HEK293 (cell line): Measurements from ENCODE around the gene MCRIP2.

Source experiments
- BCL11B ChIP-seq: fragments of 450-650 bp; formaldehyde crosslinking; IDR thresholded peaks from 2 replicates; pipeline ENCODE4 v1.5.1; 2016; ENCODE audit warnings: low read depth, missing biosample characterization, missing genetic modification characterization
- KLF1 ChIP-seq: fragments of 450-650 bp; formaldehyde crosslinking; IDR thresholded peaks from 2 replicates; pipeline ENCODE4 v1.5.1; 2016; ENCODE audit warnings: missing biosample characterization, missing genetic modification characterization
- KLF10 ChIP-seq: fragments of 450-650 bp; IDR thresholded peaks from 2 replicates; pipeline ENCODE4 v1.5.1; 2018; ENCODE audit warnings: missing biosample characterization, mild to moderate bottlenecking, missing genetic modification characterization
- KLF16 ChIP-seq: fragments of 450-650 bp; formaldehyde crosslinking; IDR thresholded peaks from 2 replicates; pipeline ENCODE4 v1.5.1; 2017; ENCODE audit warnings: missing biosample characterization, missing genetic modification characterization
- MYNN ChIP-seq: fragments of 450-650 bp; formaldehyde crosslinking; IDR thresholded peaks from 2 replicates; pipeline ENCODE4 v1.5.1; 2016; ENCODE audit warnings: missing biosample characterization, missing genetic modification characterization, borderline replicate concordance
- TRIM28 ChIP-seq: IDR thresholded peaks from 2 replicates; pipeline ENCODE4 v1.6.1; 2011; ENCODE audit warnings: low read length, control low read depth, borderline replicate concordance
- YY1 ChIP-seq: fragments of 450-650 bp; formaldehyde crosslinking; IDR thresholded peaks from 2 replicates; pipeline ENCODE4 v1.5.1; 2018; ENCODE audit warnings: missing biosample characterization, missing genetic modification characterization
- YY2 ChIP-seq: fragments of 450-650 bp; formaldehyde crosslinking; IDR thresholded peaks from 2 replicates; pipeline ENCODE4 v1.5.1; 2016; ENCODE audit warnings: missing biosample characterization, missing genetic modification characterization
- ZBTB21 ChIP-seq: fragments of 450-650 bp; formaldehyde crosslinking; IDR thresholded peaks from 2 replicates; pipeline ENCODE4 v1.5.1; 2017; ENCODE audit warnings: missing biosample characterization, missing genetic modification characterization
- ZNF248 ChIP-seq: fragments of 450-650 bp; formaldehyde crosslinking; IDR thresholded peaks from 2 replicates; pipeline ENCODE4 v1.5.1; 2017; ENCODE audit warnings: missing biosample characterization, missing genetic modification characterization
- ZNF423 ChIP-seq: fragments of 450-650 bp; formaldehyde crosslinking; IDR thresholded peaks from 2 replicates; pipeline ENCODE4 v1.5.1; 2016; ENCODE audit warnings: missing biosample characterization, missing genetic modification characterization
- ZNF610 ChIP-seq: fragments of 450-650 bp; formaldehyde crosslinking; IDR thresholded peaks from 2 replicates; pipeline ENCODE4 v1.5.1; 2016; ENCODE audit warnings: missing biosample characterization, missing genetic modification characterization, borderline replicate concordance
- ZNF626 ChIP-seq: fragments of 450-650 bp; sonication (Bioruptor Pico); formaldehyde crosslinking; IDR thresholded peaks from 2 replicates; pipeline ENCODE4 v1.5.1; 2018; ENCODE audit warnings: missing biosample characterization, missing genetic modification characterization, inconsistent platforms
- ZNF664 ChIP-seq: fragments of 450-650 bp; formaldehyde crosslinking; IDR thresholded peaks from 2 replicates; pipeline ENCODE4 v1.5.1; 2016; ENCODE audit warnings: missing biosample characterization, missing genetic modification characterization
- ZNF670 ChIP-seq: fragments of 450-650 bp; formaldehyde crosslinking; IDR thresholded peaks from 2 replicates; pipeline ENCODE4 v1.5.1; 2016; ENCODE audit warnings: missing biosample characterization, missing genetic modification characterization, low read depth
- ZNF792 ChIP-seq: fragments of 450-650 bp; formaldehyde crosslinking; IDR thresholded peaks from 2 replicates; pipeline ENCODE4 v1.5.1; 2016; ENCODE audit warnings: missing biosample characterization, missing genetic modification characterization
- ZNF837 ChIP-seq: fragments of 450-650 bp; formaldehyde crosslinking; IDR thresholded peaks from 2 replicates; pipeline ENCODE4 v1.5.1; 2016; ENCODE audit warnings: missing biosample characterization, missing genetic modification characterization
- TF ChIP-seq, protein P1 (sequence below): fragments of 450-650 bp; formaldehyde crosslinking; IDR thresholded peaks from 2 replicates; pipeline ENCODE4 v1.5.1; 2017; ENCODE audit warnings: missing biosample characterization, missing genetic modification characterization
- TF ChIP-seq, protein P2 (sequence below): fragments of 450-650 bp; formaldehyde crosslinking; IDR thresholded peaks from 2 replicates; pipeline ENCODE4 v1.5.1; 2016; ENCODE audit warnings: missing biosample characterization, missing genetic modification characterization
- TF ChIP-seq, protein P3 (sequence below): fragments of 450-650 bp; formaldehyde crosslinking; IDR thresholded peaks from 2 replicates; pipeline ENCODE4 v1.5.1; 2016; ENCODE audit warnings: missing biosample characterization, missing genetic modification characterization
- TF ChIP-seq, protein P4 (sequence below): fragments of 450-650 bp; formaldehyde crosslinking; IDR thresholded peaks from 2 replicates; pipeline ENCODE4 v1.5.1; 2016; ENCODE audit warnings: missing biosample characterization, missing genetic modification characterization
- TF ChIP-seq, protein P5 (sequence below): sonication (generic); formaldehyde crosslinking; IDR thresholded peaks from 2 replicates; pipeline ENCODE4 v1.8.1; 2022; ENCODE audit warnings: mild to moderate bottlenecking, moderate library complexity, missing genetic modification reagents
- TF ChIP-seq, protein P6 (sequence below): fragments of 450-650 bp; formaldehyde crosslinking; IDR thresholded peaks from 2 replicates; pipeline ENCODE4 v1.5.1; 2016; ENCODE audit warnings: missing biosample characterization, missing genetic modification characterization

Gene MCRIP2

DNA sequence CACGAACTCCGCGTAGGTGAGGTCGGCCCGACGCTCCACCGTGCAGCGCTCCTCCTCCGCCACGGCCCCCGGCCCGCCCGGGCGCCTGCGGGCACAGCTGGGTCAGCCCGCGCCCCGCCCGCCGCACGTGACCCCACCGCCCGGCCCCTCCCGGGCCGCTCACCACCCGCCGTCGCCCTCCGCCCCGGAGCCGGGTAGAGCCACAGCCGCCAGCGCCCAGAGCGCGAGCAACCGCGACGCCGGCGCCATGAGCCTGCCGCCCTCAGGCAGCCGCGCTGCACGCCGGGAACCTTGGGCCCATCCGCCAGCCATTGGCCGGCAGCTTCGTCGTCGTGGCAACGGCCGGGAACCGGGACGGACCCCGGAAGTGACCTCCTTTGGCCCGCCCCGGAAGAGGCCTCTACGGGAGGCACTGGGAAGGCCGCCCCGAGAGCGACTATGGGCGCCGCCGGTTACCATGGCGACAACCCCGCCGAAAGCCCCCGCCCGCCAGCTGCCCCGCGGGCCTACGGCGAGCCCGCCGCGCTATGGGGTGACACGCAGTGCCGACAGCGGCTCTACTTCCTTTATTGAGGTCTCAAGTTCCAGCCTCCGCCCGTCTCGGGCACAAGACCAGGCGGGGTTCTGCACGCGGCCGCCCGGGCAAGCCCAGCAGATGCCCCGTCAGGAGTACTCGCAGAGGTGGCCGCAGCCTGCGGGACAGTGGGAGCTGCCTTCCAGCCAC, 42.6 kb downstream of the MCRIP2 start, which contains the start of gene JMJD8 (continued):
- TF ChIP-seq YY1 (tag by site-specific recombination) (peak; percentile 84), KLF16 (tag by site-specific recombination) (no peak), ZNF792 (no peak), BCL11B (tag by site-specific recombination) (peak; percentile 79), ZNF423 (peak; percentile 79), ZNF837 (tag by site-specific recombination) (peak; percentile 99), KLF10 (tag by site-specific recombination) (peak; percentile 48; the same call in 1 of the 2 replicates), ZNF670 (no peak), ZNF626 (tag by site-specific recombination) (no peak), ZNF610 (tag by site-specific recombination) (peak; percentile 36; the same call in 1 of the 2 replicates), YY2 (tag by site-specific recombination) (no peak; the same call in 1 of the 2 replicates), ZNF248 (tag by site-specific recombination) (no peak), TRIM28 (no peak), ZNF664 (tag by site-specific recombination) (no peak), ZBTB21 (tag by site-specific recombination) (no peak), MYNN (tag by site-specific recombination) (peak; percentile 60; the same call in 1 of the 2 replicates), KLF1 (peak; percentile 86)
- TF ChIP-seq, protein P1, sequence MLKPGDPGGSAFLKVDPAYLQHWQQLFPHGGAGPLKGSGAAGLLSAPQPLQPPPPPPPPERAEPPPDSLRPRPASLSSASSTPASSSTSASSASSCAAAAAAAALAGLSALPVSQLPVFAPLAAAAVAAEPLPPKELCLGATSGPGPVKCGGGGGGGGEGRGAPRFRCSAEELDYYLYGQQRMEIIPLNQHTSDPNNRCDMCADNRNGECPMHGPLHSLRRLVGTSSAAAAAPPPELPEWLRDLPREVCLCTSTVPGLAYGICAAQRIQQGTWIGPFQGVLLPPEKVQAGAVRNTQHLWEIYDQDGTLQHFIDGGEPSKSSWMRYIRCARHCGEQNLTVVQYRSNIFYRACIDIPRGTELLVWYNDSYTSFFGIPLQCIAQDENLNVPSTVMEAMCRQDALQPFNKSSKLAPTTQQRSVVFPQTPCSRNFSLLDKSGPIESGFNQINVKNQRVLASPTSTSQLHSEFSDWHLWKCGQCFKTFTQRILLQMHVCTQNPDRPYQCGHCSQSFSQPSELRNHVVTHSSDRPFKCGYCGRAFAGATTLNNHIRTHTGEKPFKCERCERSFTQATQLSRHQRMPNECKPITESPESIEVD: no peak
- TF ChIP-seq, protein P2, sequence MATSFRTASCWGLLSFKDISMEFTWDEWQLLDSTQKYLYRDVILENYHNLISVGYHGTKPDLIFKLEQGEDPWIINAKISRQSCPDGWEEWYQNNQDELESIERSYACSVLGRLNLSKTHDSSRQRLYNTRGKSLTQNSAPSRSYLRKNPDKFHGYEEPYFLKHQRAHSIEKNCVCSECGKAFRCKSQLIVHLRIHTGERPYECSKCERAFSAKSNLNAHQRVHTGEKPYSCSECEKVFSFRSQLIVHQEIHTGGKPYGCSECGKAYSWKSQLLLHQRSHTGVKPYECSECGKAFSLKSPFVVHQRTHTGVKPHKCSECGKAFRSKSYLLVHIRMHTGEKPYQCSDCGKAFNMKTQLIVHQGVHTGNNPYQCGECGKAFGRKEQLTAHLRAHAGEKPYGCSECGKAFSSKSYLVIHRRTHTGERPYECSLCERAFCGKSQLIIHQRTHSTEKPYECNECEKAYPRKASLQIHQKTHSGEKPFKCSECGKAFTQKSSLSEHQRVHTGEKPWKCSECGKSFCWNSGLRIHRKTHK (tag by site-specific recombination): no peak
- TF ChIP-seq, protein P3, sequence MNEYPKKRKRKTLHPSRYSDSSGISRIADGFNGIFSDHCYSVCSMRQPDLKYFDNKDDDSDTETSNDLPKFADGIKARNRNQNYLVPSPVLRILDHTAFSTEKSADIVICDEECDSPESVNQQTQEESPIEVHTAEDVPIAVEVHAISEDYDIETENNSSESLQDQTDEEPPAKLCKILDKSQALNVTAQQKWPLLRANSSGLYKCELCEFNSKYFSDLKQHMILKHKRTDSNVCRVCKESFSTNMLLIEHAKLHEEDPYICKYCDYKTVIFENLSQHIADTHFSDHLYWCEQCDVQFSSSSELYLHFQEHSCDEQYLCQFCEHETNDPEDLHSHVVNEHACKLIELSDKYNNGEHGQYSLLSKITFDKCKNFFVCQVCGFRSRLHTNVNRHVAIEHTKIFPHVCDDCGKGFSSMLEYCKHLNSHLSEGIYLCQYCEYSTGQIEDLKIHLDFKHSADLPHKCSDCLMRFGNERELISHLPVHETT (tag by site-specific recombination): peak; percentile 28; the same call in 1 of the 2 replicates
- TF ChIP-seq, protein P4, sequence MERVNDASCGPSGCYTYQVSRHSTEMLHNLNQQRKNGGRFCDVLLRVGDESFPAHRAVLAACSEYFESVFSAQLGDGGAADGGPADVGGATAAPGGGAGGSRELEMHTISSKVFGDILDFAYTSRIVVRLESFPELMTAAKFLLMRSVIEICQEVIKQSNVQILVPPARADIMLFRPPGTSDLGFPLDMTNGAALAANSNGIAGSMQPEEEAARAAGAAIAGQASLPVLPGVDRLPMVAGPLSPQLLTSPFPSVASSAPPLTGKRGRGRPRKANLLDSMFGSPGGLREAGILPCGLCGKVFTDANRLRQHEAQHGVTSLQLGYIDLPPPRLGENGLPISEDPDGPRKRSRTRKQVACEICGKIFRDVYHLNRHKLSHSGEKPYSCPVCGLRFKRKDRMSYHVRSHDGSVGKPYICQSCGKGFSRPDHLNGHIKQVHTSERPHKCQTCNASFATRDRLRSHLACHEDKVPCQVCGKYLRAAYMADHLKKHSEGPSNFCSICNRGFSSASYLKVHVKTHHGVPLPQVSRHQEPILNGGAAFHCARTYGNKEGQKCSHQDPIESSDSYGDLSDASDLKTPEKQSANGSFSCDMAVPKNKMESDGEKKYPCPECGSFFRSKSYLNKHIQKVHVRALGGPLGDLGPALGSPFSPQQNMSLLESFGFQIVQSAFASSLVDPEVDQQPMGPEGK: peak; percentile 81
- TF ChIP-seq, protein P5, sequence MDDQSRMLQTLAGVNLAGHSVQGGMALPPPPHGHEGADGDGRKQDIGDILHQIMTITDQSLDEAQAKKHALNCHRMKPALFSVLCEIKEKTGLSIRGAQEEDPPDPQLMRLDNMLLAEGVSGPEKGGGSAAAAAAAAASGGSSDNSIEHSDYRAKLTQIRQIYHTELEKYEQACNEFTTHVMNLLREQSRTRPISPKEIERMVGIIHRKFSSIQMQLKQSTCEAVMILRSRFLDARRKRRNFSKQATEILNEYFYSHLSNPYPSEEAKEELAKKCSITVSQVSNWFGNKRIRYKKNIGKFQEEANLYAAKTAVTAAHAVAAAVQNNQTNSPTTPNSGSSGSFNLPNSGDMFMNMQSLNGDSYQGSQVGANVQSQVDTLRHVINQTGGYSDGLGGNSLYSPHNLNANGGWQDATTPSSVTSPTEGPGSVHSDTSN (CRISPR knock-in tag): 0 out of 2 replicates have a peak, but pooled peaks have one; percentile 12
- TF ChIP-seq, protein P6, sequence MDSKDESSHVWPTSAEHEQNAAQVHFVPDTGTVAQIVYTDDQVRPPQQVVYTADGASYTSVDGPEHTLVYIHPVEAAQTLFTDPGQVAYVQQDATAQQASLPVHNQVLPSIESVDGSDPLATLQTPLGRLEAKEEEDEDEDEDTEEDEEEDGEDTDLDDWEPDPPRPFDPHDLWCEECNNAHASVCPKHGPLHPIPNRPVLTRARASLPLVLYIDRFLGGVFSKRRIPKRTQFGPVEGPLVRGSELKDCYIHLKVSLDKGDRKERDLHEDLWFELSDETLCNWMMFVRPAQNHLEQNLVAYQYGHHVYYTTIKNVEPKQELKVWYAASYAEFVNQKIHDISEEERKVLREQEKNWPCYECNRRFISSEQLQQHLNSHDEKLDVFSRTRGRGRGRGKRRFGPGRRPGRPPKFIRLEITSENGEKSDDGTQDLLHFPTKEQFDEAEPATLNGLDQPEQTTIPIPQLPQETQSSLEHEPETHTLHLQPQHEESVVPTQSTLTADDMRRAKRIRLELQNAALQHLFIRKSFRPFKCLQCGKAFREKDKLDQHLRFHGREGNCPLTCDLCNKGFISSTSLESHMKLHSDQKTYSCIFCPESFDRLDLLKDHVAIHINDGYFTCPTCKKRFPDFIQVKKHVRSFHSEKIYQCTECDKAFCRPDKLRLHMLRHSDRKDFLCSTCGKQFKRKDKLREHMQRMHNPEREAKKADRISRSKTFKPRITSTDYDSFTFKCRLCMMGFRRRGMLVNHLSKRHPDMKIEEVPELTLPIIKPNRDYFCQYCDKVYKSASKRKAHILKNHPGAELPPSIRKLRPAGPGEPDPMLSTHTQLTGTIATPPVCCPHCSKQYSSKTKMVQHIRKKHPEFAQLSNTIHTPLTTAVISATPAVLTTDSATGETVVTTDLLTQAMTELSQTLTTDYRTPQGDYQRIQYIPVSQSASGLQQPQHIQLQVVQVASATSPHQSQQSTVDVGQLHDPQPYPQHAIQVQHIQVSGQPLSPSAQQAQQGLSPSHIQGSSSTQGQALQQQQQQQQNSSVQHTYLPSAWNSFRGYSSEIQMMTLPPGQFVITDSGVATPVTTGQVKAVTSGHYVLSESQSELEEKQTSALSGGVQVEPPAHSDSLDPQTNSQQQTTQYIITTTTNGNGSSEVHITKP (tag by site-specific recombination): 0 out of 2 replicates have a peak, but pooled peaks have one; percentile 14
